AG04450 (cell line): ENCODE results near the gene IGLL5. TPM values are rescaled to one million over a fixed set of nuclear protein-coding genes. Genes with fewer than 3 reads are reported as not detected.

Experiments
- CTCF ChIA-PET: fragments of 300-600, 350-600 bp; formaldehyde crosslinking; extraction: SDS; loops from one replicate; lab custom pipeline; 2022; ENCODE audit warnings: antibody characterized with exemption, inconsistent platforms; lab: Charles Lee
- POLR2A ChIA-PET: fragments of 350-600 bp; formaldehyde crosslinking; extraction: SDS; loops from one replicate; lab custom pipeline; 2021; ENCODE audit warnings: antibody characterized with exemption, inconsistent platforms; lab: Yijun Ruan, JAX
- DNase-seq: peaks from one replicate; pipeline ENCODE4 v3.0.0-alpha.2; 2011; ENCODE audit warnings: low read depth, low spot score
- H3K27ac ChIP-seq: one replicate; pipeline ENCODE4 v1.5.1; 2012; ENCODE audit warnings: low read depth, low read length, control low read depth
- H3K27me3 ChIP-seq: one replicate; pipeline ENCODE4 v1.6.0; 2012; ENCODE audit warnings: low read length; ENCODE audit not compliant: control insufficient read depth, insufficient read depth
- H3K4me3 ChIP-seq: 2 replicates; pipeline ENCODE4 v1.5.1; 2011; ENCODE audit warnings: mild to moderate bottlenecking, low read depth, low read length, control low read depth
- H3K9me3 ChIP-seq: 2 replicates; pipeline ENCODE4 v1.5.1; 2012; ENCODE audit warnings: low read length; ENCODE audit not compliant: control insufficient read depth, insufficient read depth
- polyA plus RNA-seq: library from polyadenylated mRNA; depleted of rRNA; stranded (reverse); fragments of >200 nt; gene quantifications from 2 replicates; pipeline ENCODE4 v1.2.3, GENCODE V29; 2011
- TF ChIP-seq, protein P1 (sequence below): IDR thresholded peaks from 2 replicates; pipeline ENCODE4 v1.5.1; 2011; ENCODE audit warnings: low read depth, low read length, control low read depth, inconsistent platforms

Gene IGLL5
- polyA plus RNA-seq, 1 experiment: not detected

DNA sequence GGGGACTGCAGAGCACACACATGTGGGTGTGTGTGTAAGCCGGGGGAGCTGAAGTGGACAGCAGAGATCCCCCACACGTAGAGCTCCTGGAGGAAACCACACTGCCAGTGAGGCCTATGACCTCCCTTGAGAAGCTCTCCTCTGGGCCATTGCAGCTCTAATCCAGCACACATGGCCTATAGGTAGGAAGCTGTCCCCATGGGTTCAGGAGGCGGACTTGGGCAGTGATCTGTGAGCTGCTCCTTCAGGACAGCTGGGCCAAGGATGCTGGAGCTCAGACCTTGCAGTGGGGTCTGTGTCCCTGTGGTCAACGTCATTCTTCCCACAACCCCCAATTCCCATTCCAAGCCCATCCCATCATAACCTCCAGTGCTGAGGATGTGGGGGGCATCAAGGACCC is 29.8 kb downstream of the IGLL5 start:
- H3K27me3 ChIP-seq: peaks cover 2% of the 10 kb centered on the region
- no peak overlapping the region for H3K27ac ChIP-seq
- DNase-seq: no peak
- CTCF ChIA-PET: no interaction called here
- H3K4me3 ChIP-seq: no peak overlapping the region
- TF ChIP-seq, protein P1, sequence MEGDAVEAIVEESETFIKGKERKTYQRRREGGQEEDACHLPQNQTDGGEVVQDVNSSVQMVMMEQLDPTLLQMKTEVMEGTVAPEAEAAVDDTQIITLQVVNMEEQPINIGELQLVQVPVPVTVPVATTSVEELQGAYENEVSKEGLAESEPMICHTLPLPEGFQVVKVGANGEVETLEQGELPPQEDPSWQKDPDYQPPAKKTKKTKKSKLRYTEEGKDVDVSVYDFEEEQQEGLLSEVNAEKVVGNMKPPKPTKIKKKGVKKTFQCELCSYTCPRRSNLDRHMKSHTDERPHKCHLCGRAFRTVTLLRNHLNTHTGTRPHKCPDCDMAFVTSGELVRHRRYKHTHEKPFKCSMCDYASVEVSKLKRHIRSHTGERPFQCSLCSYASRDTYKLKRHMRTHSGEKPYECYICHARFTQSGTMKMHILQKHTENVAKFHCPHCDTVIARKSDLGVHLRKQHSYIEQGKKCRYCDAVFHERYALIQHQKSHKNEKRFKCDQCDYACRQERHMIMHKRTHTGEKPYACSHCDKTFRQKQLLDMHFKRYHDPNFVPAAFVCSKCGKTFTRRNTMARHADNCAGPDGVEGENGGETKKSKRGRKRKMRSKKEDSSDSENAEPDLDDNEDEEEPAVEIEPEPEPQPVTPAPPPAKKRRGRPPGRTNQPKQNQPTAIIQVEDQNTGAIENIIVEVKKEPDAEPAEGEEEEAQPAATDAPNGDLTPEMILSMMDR: no peak
- POLR2A ChIA-PET: no interaction called here
- no peaks in the 10 kb centered on the region for H3K9me3 ChIP-seq

DNA sequence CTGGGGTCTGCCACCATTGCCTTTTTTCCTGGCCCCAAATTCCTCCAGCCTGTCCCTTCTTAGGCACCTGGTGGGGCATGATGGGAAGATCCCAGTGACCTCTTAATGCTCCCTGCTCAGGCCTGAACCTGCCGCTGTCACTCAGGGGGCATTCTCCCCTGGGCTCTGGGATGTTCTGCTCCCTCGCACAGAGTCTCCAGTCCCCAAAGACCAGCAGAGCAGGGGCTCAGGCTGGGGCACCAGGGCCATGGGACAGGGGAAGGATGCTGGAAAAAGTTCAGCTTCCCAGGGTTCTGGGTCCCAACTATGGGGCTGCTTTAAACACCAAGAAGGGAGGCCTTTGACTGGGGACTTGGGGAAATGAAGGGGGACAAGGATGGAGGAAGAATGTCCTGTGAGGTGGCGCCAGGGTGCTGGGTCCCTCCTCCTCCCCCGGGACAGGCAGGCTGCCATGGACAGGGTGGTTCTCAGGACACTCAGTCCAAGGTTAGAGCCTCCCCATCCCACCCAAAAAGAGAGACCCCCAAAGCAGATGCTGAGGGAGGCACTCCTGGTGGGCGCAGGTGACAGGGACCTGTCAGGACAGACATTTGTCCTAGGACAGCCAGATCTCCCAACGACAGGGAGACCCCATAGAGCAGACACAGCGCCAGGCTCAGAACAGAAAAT is 30.8 kb downstream of the IGLL5 start:
- CTCF ChIA-PET: no interaction called here
- Histone ChIP-seq H3K27me3 (peaks cover 2% of the 10 kb centered on the region), H3K27ac (no peak overlapping the region), H3K9me3 (no peaks in the 10 kb centered on the region), H3K4me3 (no peak overlapping the region)
- TF ChIP-seq, protein P1: no peak
- no peak for DNase-seq
- POLR2A ChIA-PET: no interaction called here

DNA sequence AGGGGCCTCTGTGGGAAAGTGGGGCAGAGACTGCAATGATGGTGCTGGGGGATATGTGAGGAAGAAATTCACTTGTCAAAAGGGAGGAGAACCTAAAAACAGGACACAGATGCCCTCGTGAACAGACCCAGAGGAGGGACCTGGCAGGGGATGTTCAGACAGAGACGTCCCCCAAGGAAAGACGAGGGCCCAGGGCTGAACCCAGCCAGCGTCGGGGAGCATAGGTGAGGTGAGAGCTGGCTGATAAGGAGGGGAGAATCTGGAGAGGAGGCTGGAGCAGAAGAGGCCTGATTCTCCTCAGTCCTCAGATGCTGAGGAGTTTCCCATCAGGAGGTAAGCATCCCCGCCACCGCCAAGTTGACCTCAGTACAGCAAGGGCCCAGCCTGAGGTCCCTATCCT is 31.4 kb downstream of the IGLL5 start:
- ChIA-PET CTCF (no interaction called here), POLR2A (no interaction called here)
- DNase-seq: no peak
- no peak overlapping the region for H3K4me3 ChIP-seq
- TF ChIP-seq, protein P1: no peak
- peaks cover 2% of the 10 kb centered on the region for H3K27me3 ChIP-seq
- H3K9me3 ChIP-seq: no peaks in the 10 kb centered on the region
- H3K27ac ChIP-seq: no peak overlapping the region

DNA sequence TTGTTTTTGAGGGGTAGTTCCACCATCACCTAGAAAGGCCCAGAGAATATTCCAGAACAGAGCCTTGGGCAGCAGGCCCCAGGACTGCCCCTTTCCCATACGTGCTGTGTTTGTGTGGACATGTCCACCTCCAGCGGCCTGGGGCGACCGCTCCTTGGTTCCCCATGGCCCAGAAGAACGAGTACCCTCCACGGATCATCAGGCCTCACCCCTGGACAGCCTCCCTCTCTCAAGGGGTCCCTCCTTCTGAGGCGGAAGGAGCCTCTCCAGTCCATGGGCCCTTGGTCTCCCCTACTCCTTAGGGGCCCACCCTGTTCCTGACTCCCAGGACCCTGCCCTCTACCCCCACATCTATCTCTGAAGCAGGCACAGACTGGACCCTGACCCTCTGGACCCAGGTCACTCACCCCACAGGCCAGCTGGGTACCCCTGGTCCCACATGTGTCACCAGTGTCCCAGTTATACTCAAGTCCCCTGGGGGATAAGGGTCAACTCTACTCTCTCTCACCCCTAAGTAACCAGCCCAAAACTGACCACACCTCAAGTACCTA is 32.6 kb downstream of the IGLL5 start:
- Histone ChIP-seq H3K9me3 (no peaks in the 10 kb centered on the region), H3K4me3 (no peak overlapping the region), H3K27me3 (peaks cover 2% of the 10 kb centered on the region), H3K27ac (no peak overlapping the region)
- no peak for DNase-seq
- POLR2A ChIA-PET: no interaction called here
- TF ChIP-seq, protein P1: no peak
- CTCF ChIA-PET: no interaction called here

DNA sequence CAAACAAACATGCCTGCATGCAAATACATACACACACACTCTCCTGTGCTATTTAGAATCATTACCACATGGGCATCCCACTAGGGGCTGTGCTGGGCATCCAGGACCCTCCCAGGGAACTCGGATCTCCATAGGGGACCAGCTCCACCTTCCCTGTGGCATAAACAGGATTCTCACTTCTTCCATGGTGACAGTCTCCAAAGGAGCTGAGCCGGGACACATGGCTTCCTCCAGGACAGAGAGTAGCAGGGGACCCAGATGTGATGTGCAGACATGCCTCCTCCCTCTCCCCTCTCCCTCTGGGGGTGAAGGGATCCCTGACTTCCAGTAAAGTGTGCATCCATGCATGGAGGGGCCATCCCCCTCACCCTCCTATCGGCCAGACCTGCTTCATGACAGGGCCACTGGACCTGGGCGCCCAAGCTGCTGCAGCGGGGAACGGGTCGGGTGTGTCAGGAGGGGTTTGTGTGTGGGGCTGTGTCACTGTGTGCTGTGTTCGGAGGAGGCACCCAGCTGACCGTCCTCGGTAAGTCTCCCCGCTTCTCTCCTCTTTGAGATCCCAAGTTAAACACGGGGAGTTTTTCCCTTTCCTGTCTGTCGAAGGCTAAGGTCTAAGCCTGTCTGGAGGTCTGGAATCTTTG is 33.4 kb downstream of the IGLL5 start:
- CTCF ChIA-PET: interaction anchor here (1.0 kb wide), 1 partner anchor 37 kb away, joined by 3 read pairs; no protein-coding TSS in a partner anchor
- H3K9me3 ChIP-seq: no peaks in the 10 kb centered on the region
- POLR2A ChIA-PET: no interaction called here

More for the DNA sequence above, 33.4 kb downstream of the IGLL5 start:
- TF ChIP-seq, protein P1: no peak
- no peak for DNase-seq
- Histone ChIP-seq H3K4me3 (no peak overlapping the region), H3K27ac (no peak overlapping the region), H3K27me3 (peaks cover 2% of the 10 kb centered on the region)
